ENCODE results near the gene RGSL1.

RGSL1 gene

GRCh38 chr1:182587666-182588499, 137.9 kb downstream of the RGSL1 start:
- no peak overlapping the region for H3K4me3 ChIP-seq (ENCODE audit: extremely low read depth, insufficient read depth, low read length, poor library complexity, severe bottlenecking)
- H3K4me1 ChIP-seq (ENCODE audit: control insufficient read depth, insufficient read depth, low read length, poor library complexity, severe bottlenecking): no peaks in the 10 kb centered on the region
- H3K9me3 ChIP-seq (ENCODE audit: control insufficient read depth, low read length): no peaks in the 10 kb centered on the region
- H3K27ac ChIP-seq (ENCODE audit: low read depth, low read length, severe bottlenecking): no peak overlapping the region
- no peaks in the 10 kb centered on the region for H3K36me3 ChIP-seq (ENCODE audit: control insufficient read depth, insufficient read depth, low read length)
- 86 to 88% methylated on average over 1 to 2 of the region's 4 CpGs for WGBS, 2 experiments (ENCODE audit: insufficient coverage in 2 of 2)

- H3K27ac ChIP-seq (ENCODE audit: low read depth, low read length, severe bottlenecking): peak within 1 kb of the TSS; percentile 13
- no peaks in the 10 kb centered on the region for H3K9me3 ChIP-seq (ENCODE audit: control insufficient read depth, low read length)
- H3K4me1 ChIP-seq (ENCODE audit: control insufficient read depth, insufficient read depth, low read length, poor library complexity, severe bottlenecking): no peaks in the 10 kb centered on the region
- no peaks in the 10 kb centered on the region for H3K36me3 ChIP-seq (ENCODE audit: control insufficient read depth, insufficient read depth, low read length)
- peak within 1 kb of the TSS; percentile 32 for H3K4me3 ChIP-seq (ENCODE audit: extremely low read depth, insufficient read depth, low read length, poor library complexity, severe bottlenecking)
- 42 to 45% methylated on average over 12 of the region's 20 CpGs for WGBS, 2 experiments (ENCODE audit: insufficient coverage in 2 of 2)
These were observed 138.8 kb downstream of the RGSL1 start, which contains the start of gene RNASEL for GRCh38 chr1:182588500-182589396. RNASEL (minus strand) TSS chr1:182589256; CDS start chr1:182586806, 2,450 bp downstream.

GRCh38 chr1:182589520-182589919, 139.6 kb downstream of the RGSL1 start:
- H3K4me3 ChIP-seq (ENCODE audit: extremely low read depth, insufficient read depth, low read length, poor library complexity, severe bottlenecking): no peak overlapping the region
- no peaks in the 10 kb centered on the region for H3K4me1 ChIP-seq (ENCODE audit: control insufficient read depth, insufficient read depth, low read length, poor library complexity, severe bottlenecking)
- 85 to 86% methylated on average over 3 of the region's 3 CpGs for WGBS, 2 experiments (ENCODE audit: insufficient coverage in 2 of 2)
- H3K36me3 ChIP-seq (ENCODE audit: control insufficient read depth, insufficient read depth, low read length): no peaks in the 10 kb centered on the region
- H3K9me3 ChIP-seq (ENCODE audit: control insufficient read depth, low read length): no peaks in the 10 kb centered on the region
- no peak overlapping the region for H3K27ac ChIP-seq (ENCODE audit: low read depth, low read length, severe bottlenecking)

GRCh38 chr1:182589931-182590330, 140.0 kb downstream of the RGSL1 start:
- Histone ChIP-seq H3K4me3 (ENCODE audit: extremely low read depth, insufficient read depth, low read length, poor library complexity, severe bottlenecking) (no peak overlapping the region), H3K4me1 (ENCODE audit: control insufficient read depth, insufficient read depth, low read length, poor library complexity, severe bottlenecking) (no peaks in the 10 kb centered on the region), H3K36me3 (ENCODE audit: control insufficient read depth, insufficient read depth, low read length) (no peaks in the 10 kb centered on the region), H3K9me3 (ENCODE audit: control insufficient read depth, low read length) (no peaks in the 10 kb centered on the region), H3K27ac (ENCODE audit: low read depth, low read length, severe bottlenecking) (no peak overlapping the region)
- 87 to 96% methylated on average over 3 to 4 of the region's 5 CpGs for WGBS, 2 experiments (ENCODE audit: insufficient coverage in 2 of 2)

- no peaks in the 10 kb centered on the region for H3K9me3 ChIP-seq (ENCODE audit: control insufficient read depth, low read length)
- no peak overlapping the region for H3K4me3 ChIP-seq (ENCODE audit: extremely low read depth, insufficient read depth, low read length, poor library complexity, severe bottlenecking)
- no peak overlapping the region for H3K27ac ChIP-seq (ENCODE audit: low read depth, low read length, severe bottlenecking)
- 39% methylated on average over 3 of the region's 4 CpGs for WGBS, 2 experiments (ENCODE audit: insufficient coverage in 2 of 2)
- H3K4me1 ChIP-seq (ENCODE audit: control insufficient read depth, insufficient read depth, low read length, poor library complexity, severe bottlenecking): no peaks in the 10 kb centered on the region
- peaks cover 3% of the 10 kb centered on the region for H3K36me3 ChIP-seq (ENCODE audit: control insufficient read depth, insufficient read depth, low read length)
These were observed 145.8 kb downstream of the RGSL1 start for GRCh38 chr1:182595641-182596240.

GRCh38 chr1:182596934-182597333, 147.0 kb downstream of the RGSL1 start:
- Histone ChIP-seq H3K4me3 (ENCODE audit: extremely low read depth, insufficient read depth, low read length, poor library complexity, severe bottlenecking) (no peak overlapping the region), H3K4me1 (ENCODE audit: control insufficient read depth, insufficient read depth, low read length, poor library complexity, severe bottlenecking) (no peaks in the 10 kb centered on the region), H3K9me3 (ENCODE audit: control insufficient read depth, low read length) (no peaks in the 10 kb centered on the region), H3K27ac (ENCODE audit: low read depth, low read length, severe bottlenecking) (no peak overlapping the region), H3K36me3 (ENCODE audit: control insufficient read depth, insufficient read depth, low read length) (peaks cover 3% of the 10 kb centered on the region)
- 94 to 100% methylated on average over 3 to 4 of the region's 6 CpGs for WGBS, 2 experiments (ENCODE audit: insufficient coverage in 2 of 2)

- WGBS, 2 experiments (ENCODE audit: insufficient coverage in 2 of 2): 92 to 93% methylated on average over 5 of the region's 5 CpGs
- no peak overlapping the region for H3K27ac ChIP-seq (ENCODE audit: low read depth, low read length, severe bottlenecking)
- no peaks in the 10 kb centered on the region for H3K4me1 ChIP-seq (ENCODE audit: control insufficient read depth, insufficient read depth, low read length, poor library complexity, severe bottlenecking)
- H3K4me3 ChIP-seq (ENCODE audit: extremely low read depth, insufficient read depth, low read length, poor library complexity, severe bottlenecking): no peak overlapping the region
- H3K36me3 ChIP-seq (ENCODE audit: control insufficient read depth, insufficient read depth, low read length): peaks cover 3% of the 10 kb centered on the region
- no peaks in the 10 kb centered on the region for H3K9me3 ChIP-seq (ENCODE audit: control insufficient read depth, low read length)
These were observed 148.3 kb downstream of the RGSL1 start for GRCh38 chr1:182598296-182598695.

GRCh38 chr1:182599339-182599738, 149.4 kb downstream of the RGSL1 start:
- Histone ChIP-seq H3K4me1 (ENCODE audit: control insufficient read depth, insufficient read depth, low read length, poor library complexity, severe bottlenecking) (no peaks in the 10 kb centered on the region), H3K27ac (ENCODE audit: low read depth, low read length, severe bottlenecking) (no peak overlapping the region), H3K4me3 (ENCODE audit: extremely low read depth, insufficient read depth, low read length, poor library complexity, severe bottlenecking) (no peak overlapping the region), H3K36me3 (ENCODE audit: control insufficient read depth, insufficient read depth, low read length) (peaks cover 3% of the 10 kb centered on the region), H3K9me3 (ENCODE audit: control insufficient read depth, low read length) (no peaks in the 10 kb centered on the region)
- WGBS, 2 experiments (ENCODE audit: insufficient coverage in 2 of 2): 78 to 82% methylated on average over 6 of the region's 6 CpGs

- H3K27ac ChIP-seq (ENCODE audit: low read depth, low read length, severe bottlenecking): no peak overlapping the region
- H3K4me1 ChIP-seq (ENCODE audit: control insufficient read depth, insufficient read depth, low read length, poor library complexity, severe bottlenecking): no peaks in the 10 kb centered on the region
- no peaks in the 10 kb centered on the region for H3K9me3 ChIP-seq (ENCODE audit: control insufficient read depth, low read length)
- no peak overlapping the region for H3K4me3 ChIP-seq (ENCODE audit: extremely low read depth, insufficient read depth, low read length, poor library complexity, severe bottlenecking)
- WGBS, 2 experiments (ENCODE audit: insufficient coverage in 2 of 2): 93 to 94% methylated on average over 16 of the region's 17 CpGs
- H3K36me3 ChIP-seq (ENCODE audit: control insufficient read depth, insufficient read depth, low read length): peaks cover 3% of the 10 kb centered on the region
These were observed 150.2 kb downstream of the RGSL1 start for GRCh38 chr1:182600036-182600713.

- Histone ChIP-seq H3K4me1 (ENCODE audit: control insufficient read depth, insufficient read depth, low read length, poor library complexity, severe bottlenecking) (no peaks in the 10 kb centered on the region), H3K36me3 (ENCODE audit: control insufficient read depth, insufficient read depth, low read length) (peaks cover 3% of the 10 kb centered on the region), H3K27ac (ENCODE audit: low read depth, low read length, severe bottlenecking) (no peak overlapping the region), H3K4me3 (ENCODE audit: extremely low read depth, insufficient read depth, low read length, poor library complexity, severe bottlenecking) (no peak overlapping the region), H3K9me3 (ENCODE audit: control insufficient read depth, low read length) (no peaks in the 10 kb centered on the region)
- 67 to 93% methylated on average over 4 of the region's 5 CpGs for WGBS, 2 experiments (ENCODE audit: insufficient coverage in 2 of 2)
These were observed 150.9 kb downstream of the RGSL1 start for GRCh38 chr1:182600745-182601415.
